ENCODE measurements around the gene RBM33. TPM values are rescaled to one million over a fixed set of nuclear protein-coding genes. Genes with fewer than 3 reads are reported as not detected.

The RBM33 gene
- total and polyA plus RNA-seq, 2 of the 13 experiments (the other 11 are each of a cell fraction or from before 2014, with no cell fraction given): 12.4 to 28.9 TPM

GRCh38 chr7:155769701-155770100, 125.2 kb downstream of the RBM33 start:
- Histone ChIP-seq H3K9me3 (ENCODE audit: low read length) (no peaks in the 10 kb centered on the region), H2AFZ (ENCODE audit: low read length) (no peak overlapping the region), H3K79me2 (ENCODE audit: insufficient read depth, low read length) (peaks cover 3% of the 10 kb centered on the region), H3K36me3 (replicated peaks in 1 of 2; ENCODE audit: control insufficient read depth in 1 of 2, insufficient read depth in 2 of 2, low read length in 2 of 2) (peaks cover 34 to 92% of the 10 kb centered on the region in 2 experiments; a peak in 4 of 5 replicates), H3K4me2 (ENCODE audit: low read depth, low read length) (no peak overlapping the region), H4K20me1 (ENCODE audit: insufficient read depth, low read length) (peaks cover 8% of the 10 kb centered on the region), H3K9ac (ENCODE audit: insufficient read depth, low read depth, low read length) (no peak overlapping the region), H3K4me1 (ENCODE audit: insufficient read depth, low read length) (no peaks in the 10 kb centered on the region), H3K27me3 (ENCODE audit: control insufficient read depth in 1 of 2, insufficient read depth in 2 of 2, low read length in 2 of 2) (no peaks in the 10 kb centered on the region), H3K27ac (ENCODE audit: extremely low read length, insufficient read depth, low read length) (no peak overlapping the region), H3K4me3 (replicated peaks in 1 of 3; ENCODE audit: insufficient read depth in 1 of 3, low read depth in 2 of 3, low read length in 3 of 3) (no peak overlapping the region)
- ChIA-PET CTCF (ENCODE audit: low intra/inter-chr PET ratio, low total read pairs) (no interaction called here), POLR2A (no interaction called here)
- 97% methylated on average over 6 of the region's 6 CpGs for WGBS (ENCODE audit: low lambda C conversion rate)
- BruUV-seq (replicated peaks): no TSS peak
- intact Hi-C loops (cut with micrococcal nuclease; ENCODE audit: unreplicated experiment): loop anchor here (10.0 kb wide), 2 partner anchors 355 to 385 kb away; no protein-coding TSS in a partner anchor
- no peak for ATAC-seq
- in situ Hi-C loops (cut with HindIII; ENCODE audit: extremely low pct_ligation_motif_present, low pct_unique_long_range_greater_than_20kb): loop anchor here (25.0 kb wide), 1 partner anchor 382 kb away; no protein-coding TSS in a partner anchor
- DNase-seq (ENCODE audit: low spot score): no peak
- TF ChIP-seq ZNF770 (CRISPR knock-in tag; IDR thresholded peaks at IDR 0.05): no peak
- no peak for FAIRE-seq

- ChIA-PET POLR2A (no interaction called here), CTCF (ENCODE audit: low intra/inter-chr PET ratio, low total read pairs) (no interaction called here)
- peaks cover 2% of the 10 kb centered on the region for H3K79me2 ChIP-seq (ENCODE audit: insufficient read depth, low read length)
- in situ Hi-C loops (cut with HindIII; ENCODE audit: extremely low pct_ligation_motif_present, low pct_unique_long_range_greater_than_20kb): loop anchor here (25.0 kb wide), 1 partner anchor 383 kb away; no protein-coding TSS in a partner anchor
- no peaks in the 10 kb centered on the region for H3K27me3 ChIP-seq (ENCODE audit: control insufficient read depth in 1 of 2, insufficient read depth in 2 of 2, low read length in 2 of 2)
- H3K4me2 ChIP-seq (ENCODE audit: low read depth, low read length): no peak overlapping the region
- H3K9ac ChIP-seq (ENCODE audit: insufficient read depth, low read depth, low read length): no peak overlapping the region
- H3K9me3 ChIP-seq (ENCODE audit: low read length): no peaks in the 10 kb centered on the region
- H3K4me1 ChIP-seq (ENCODE audit: insufficient read depth, low read length): no peaks in the 10 kb centered on the region
- H3K36me3 ChIP-seq (replicated peaks in 1 of 2; ENCODE audit: control insufficient read depth in 1 of 2, insufficient read depth in 2 of 2, low read length in 2 of 2): peaks cover 38 to 92% of the 10 kb centered on the region in 2 experiments; a peak in 4 of 5 replicates
- WGBS (ENCODE audit: low lambda C conversion rate): 94% methylated on average over 2 of the region's 6 CpGs
- peaks cover 8% of the 10 kb centered on the region for H4K20me1 ChIP-seq (ENCODE audit: insufficient read depth, low read length)
- FAIRE-seq (no peak), DNase-seq (ENCODE audit: low spot score) (no peak), ATAC-seq (no peak)
- intact Hi-C loops (cut with micrococcal nuclease; ENCODE audit: unreplicated experiment): no loop called here
- H2AFZ ChIP-seq (ENCODE audit: low read length): no peak overlapping the region
- no peak overlapping the region for H3K27ac ChIP-seq (ENCODE audit: extremely low read length, insufficient read depth, low read length)
- no peak for TF ChIP-seq ZBTB39 (CRISPR knock-in tag; IDR thresholded peaks at IDR 0.05)
- no TSS peak for BruUV-seq (replicated peaks)
- no peak overlapping the region for H3K4me3 ChIP-seq (replicated peaks in 1 of 3; ENCODE audit: insufficient read depth in 1 of 3, low read depth in 2 of 3, low read length in 3 of 3)
These were observed 125.8 kb downstream of the RBM33 start for GRCh38 chr7:155770241-155770640.
